ENCODE results near the gene SRRT. TPM values are rescaled to one million over a fixed set of nuclear protein-coding genes. Genes with fewer than 3 reads are reported as not detected.
"Not testable (repeated sequence)": the region's sequence is repeated elsewhere in the genome, so short reads cannot be mapped to it uniquely, and the experiment has no call there.

SRRT gene
- polyA plus RNA-seq, 5 donors, result 144 to 206 (median 173) TPM

- DNase-seq, result no peak
These were observed 20.6 kb upstream of the SRRT start for GRCh38 chr7:100854146-100854895.

- DNase-seq, result not testable (repeated sequence)
These were observed 20.0 kb upstream of the SRRT start for GRCh38 chr7:100854899-100855298.

- no peak for DNase-seq
These were observed 19.4 kb upstream of the SRRT start for GRCh38 chr7:100855515-100855914.

- no peak for DNase-seq
These were observed 18.0 kb upstream of the SRRT start for GRCh38 chr7:100856871-100857282.

- no peak for DNase-seq
These were observed 15.0 kb upstream of the SRRT start for GRCh38 chr7:100859856-100860255.

- DNase-seq, result no peak
These were observed 13.9 kb upstream of the SRRT start for GRCh38 chr7:100860702-100861615.

GRCh38 chr7:100861616-100861985 is 13.3 kb upstream of the SRRT start:
- DNase-seq, result no peak

- DNase-seq, result no peak
These were observed 11.4 kb upstream of the SRRT start for GRCh38 chr7:100863406-100863950.

GRCh38 chr7:100864263-100864845 is 10.5 kb upstream of the SRRT start:
- DNase-seq, result no peak

GRCh38 chr7:100865372-100865911 is 9.5 kb upstream of the SRRT start:
- no peak for DNase-seq

- no peak for DNase-seq
These were observed 8.8 kb upstream of the SRRT start for GRCh38 chr7:100865938-100866728.

- DNase-seq, result no peak
These were observed 8.2 kb upstream of the SRRT start for GRCh38 chr7:100866729-100867039.

GRCh38 chr7:100867040-100867775 is 7.7 kb upstream of the SRRT start, which contains the start of gene TRIP6:
TRIP6 (plus strand) TSS chr7:100867387; CDS start chr7:100867498, 111 bp downstream.
- DNase-seq, result peak; percentile 95

- no peak for DNase-seq
These were observed 7.0 kb upstream of the SRRT start for GRCh38 chr7:100867776-100868485.

GRCh38 chr7:100873599-100874299 is 1.2 kb upstream of the SRRT start:
- no peak for DNase-seq

GRCh38 chr7:100874300-100874576 is 665 bp upstream of the SRRT start:
- no peak for DNase-seq

GRCh38 chr7:100875356-100875751 is 451 bp downstream of the SRRT start:
- no peak for DNase-seq

- DNase-seq, result no peak
These were observed 3.1 kb downstream of the SRRT start for GRCh38 chr7:100878013-100878412.

- no peak for DNase-seq
These were observed 3.8 kb downstream of the SRRT start for GRCh38 chr7:100878685-100879084.
